ENCODE results near the gene RARRES2.

Gene RARRES2

DNA sequence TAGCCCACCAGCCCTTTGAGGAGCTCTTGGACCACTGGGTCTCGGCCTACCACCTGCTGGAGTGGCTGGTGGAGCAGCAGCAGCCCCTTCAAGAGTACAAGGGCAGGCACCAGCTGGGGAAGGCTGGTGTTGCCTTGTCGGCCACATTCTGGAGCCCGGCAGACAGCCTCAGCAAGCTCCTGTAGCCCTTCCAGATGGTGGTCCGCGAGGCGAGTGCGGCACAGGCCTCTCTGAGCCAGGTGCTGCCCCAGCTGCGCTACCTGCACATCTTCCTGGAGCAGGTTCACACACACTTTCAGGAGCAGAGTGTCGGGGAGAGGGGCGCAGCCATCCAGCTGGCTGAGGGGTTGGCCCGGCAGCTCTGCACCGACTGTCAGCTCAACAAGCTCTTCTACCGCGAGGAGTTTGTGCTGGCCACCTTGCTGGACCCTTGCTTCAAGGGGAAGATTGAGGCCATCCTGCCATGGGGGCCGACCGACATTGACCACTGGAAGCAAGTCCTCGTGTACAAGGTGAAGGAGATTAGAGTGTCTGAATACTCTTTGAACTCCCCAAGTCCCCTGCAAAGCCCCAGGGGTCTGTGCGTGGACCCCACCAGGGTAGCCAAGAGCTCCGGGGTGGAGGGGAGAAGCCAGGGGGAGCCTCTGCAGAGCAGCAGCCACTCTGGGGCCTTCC lies 11.1 kb downstream of the RARRES2 start:
- TF ChIP-seq, protein P1, sequence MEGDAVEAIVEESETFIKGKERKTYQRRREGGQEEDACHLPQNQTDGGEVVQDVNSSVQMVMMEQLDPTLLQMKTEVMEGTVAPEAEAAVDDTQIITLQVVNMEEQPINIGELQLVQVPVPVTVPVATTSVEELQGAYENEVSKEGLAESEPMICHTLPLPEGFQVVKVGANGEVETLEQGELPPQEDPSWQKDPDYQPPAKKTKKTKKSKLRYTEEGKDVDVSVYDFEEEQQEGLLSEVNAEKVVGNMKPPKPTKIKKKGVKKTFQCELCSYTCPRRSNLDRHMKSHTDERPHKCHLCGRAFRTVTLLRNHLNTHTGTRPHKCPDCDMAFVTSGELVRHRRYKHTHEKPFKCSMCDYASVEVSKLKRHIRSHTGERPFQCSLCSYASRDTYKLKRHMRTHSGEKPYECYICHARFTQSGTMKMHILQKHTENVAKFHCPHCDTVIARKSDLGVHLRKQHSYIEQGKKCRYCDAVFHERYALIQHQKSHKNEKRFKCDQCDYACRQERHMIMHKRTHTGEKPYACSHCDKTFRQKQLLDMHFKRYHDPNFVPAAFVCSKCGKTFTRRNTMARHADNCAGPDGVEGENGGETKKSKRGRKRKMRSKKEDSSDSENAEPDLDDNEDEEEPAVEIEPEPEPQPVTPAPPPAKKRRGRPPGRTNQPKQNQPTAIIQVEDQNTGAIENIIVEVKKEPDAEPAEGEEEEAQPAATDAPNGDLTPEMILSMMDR (IDR thresholded peaks at IDR 0.05; ENCODE audit: insufficient read depth, missing control alignments), result no peak
- no peak for DNase-seq (ENCODE audit: insufficient read length, low spot score)
- FAIRE-seq, result no peak

DNA sequence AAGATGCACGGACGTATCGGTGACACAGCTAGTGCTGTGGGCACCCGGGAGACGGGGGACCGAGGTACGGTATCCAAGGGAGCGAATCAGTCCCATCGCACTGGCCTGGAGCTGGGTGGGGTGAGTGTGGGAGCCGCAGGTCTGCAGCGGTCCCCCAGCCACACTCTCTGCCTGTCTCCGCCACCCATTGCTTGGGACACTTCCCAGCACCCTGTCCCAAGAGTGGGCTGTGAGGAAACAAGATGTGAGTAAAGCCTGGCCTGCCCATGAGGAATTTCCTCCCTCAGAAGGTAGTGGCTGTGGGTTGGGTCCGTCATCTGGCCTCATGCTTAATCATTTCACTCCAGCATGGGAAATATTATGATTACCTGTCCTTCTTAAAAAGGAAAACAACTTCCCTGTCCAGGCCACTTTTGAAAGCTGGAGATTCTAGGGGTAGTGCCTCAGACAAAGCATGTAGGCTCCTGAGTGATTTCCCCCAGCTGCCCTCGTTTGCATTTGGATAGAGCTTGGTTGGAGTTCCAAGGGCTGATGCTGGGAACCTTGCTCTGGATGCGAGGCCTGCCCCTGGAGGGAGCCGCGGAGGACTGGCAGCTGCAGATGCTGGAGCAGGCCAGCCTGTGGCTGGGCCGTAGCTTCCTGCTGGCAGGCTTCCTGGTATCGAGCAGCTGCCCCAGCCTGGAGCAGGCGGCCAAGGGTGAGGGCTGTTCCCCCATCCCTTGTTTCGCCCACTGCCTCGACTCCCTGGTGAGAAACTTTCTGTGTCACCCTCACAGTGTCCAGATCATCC lies 11.9 kb downstream of the RARRES2 start:
- FAIRE-seq, result no peak
- DNase-seq (ENCODE audit: insufficient read length, low spot score), result no peak
- TF ChIP-seq, protein P1 (IDR thresholded peaks at IDR 0.05; ENCODE audit: insufficient read depth, missing control alignments), result no peak

DNA sequence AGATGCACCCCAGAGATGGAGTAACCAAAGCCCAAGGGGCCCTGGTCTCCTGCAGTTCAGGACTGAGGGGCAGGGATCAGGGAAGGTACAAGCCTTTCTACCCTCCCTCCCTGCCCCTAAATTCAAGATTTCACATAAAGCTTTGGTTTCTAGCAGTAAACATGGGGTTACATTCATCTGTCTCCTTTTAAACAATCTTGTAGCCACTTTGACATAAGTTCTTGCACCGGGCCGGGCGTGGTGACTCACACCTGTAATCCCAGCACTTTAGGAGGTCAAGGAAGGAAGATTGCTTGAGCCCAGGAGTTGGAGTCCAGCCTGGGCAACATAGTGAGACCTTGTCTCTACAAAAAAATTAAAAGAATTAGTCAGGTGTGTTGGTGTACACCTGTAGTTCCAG lies 14.1 kb downstream of the RARRES2 start:
- FAIRE-seq, result no peak
- TF ChIP-seq, protein P1 (IDR thresholded peaks at IDR 0.05; ENCODE audit: insufficient read depth, missing control alignments), result no peak
- DNase-seq (ENCODE audit: insufficient read length, low spot score), result no peak

DNA sequence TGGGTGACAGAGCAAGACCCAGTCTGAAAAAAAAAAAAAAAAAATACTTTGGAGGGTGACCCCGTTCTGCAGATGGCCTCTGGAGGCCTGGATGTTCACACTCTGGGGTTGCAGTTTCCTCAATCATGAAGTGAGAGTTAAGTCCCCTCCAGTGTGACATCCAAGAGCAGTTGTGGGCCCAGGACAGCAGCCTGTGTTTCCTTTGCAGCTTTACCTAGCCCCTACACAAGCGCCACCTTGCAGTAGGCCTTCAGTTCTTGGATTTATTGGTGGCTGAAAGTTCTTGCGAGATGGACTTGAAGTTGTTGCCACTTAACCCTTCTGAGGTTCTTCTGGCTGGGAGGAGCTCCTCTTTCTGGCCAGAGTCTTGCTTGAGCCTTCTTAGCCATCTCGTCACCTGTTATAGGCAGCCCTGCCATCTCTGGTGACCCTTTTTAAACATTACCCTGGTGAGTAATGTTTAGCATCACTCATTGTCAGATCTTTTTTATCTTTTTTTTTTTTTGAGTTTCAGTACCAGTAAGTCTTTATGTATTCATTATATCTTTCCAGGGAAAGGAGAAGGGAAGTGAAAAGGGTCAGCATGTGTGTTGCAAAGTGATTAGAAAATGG lies 14.7 kb downstream of the RARRES2 start:
- FAIRE-seq, result no peak
- TF ChIP-seq, protein P1 (IDR thresholded peaks at IDR 0.05; ENCODE audit: insufficient read depth, missing control alignments), result no peak
- no peak for DNase-seq (ENCODE audit: insufficient read length, low spot score)

DNA sequence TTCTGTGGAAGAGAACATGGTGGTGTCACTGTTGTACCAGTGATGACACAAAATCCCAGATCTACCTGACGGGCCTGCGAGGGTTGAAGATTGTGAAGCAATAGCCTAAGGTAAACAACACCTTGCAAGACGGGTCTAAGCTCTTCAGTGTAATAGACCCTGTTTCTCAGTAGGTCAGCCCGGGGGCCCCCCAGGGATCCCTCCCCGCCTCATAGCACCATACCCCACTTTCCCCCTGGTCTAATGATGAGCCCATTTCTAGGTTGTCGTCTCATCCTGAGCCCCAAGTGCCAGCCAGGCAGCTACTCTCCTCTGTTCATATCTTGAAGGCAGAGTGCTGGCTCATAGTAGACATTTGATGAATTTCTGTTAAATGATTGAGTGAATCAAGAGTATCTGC lies 15.5 kb downstream of the RARRES2 start:
- TF ChIP-seq, protein P1 (IDR thresholded peaks at IDR 0.05; ENCODE audit: insufficient read depth, missing control alignments), result no peak
- FAIRE-seq (no peak), DNase-seq (ENCODE audit: insufficient read length, low spot score) (no peak)

DNA sequence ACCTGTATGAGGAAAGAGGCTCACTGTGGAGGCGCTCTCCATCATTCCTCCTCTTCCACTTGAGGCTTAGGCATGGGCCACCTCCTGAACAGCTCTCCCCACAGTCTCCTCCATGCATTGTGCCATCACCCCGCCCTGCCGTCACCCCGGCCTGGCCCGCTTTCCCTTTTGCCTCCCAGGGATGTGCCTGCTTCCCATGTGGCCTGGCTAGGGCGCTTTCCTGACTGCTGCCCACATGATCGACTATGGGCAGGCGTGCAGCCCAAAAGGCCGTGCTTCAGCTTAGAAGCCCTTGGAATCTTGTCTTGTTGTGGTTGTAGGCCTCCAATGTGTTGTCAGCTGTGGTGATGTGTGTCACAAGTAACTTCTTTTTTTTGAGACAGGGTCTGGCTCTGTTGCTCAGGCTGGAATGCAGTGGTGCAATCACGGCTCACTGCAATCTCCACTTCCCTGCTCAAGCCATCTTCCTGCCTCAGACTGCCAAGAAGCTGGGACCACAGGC lies 16.3 kb downstream of the RARRES2 start:
- no peak for FAIRE-seq
- no peak for DNase-seq (ENCODE audit: insufficient read length, low spot score)
- TF ChIP-seq, protein P1 (IDR thresholded peaks at IDR 0.05; ENCODE audit: insufficient read depth, missing control alignments), result no peak

All from D721Med (cell line).